ENCODE measurements around the gene EMC10.

Gene EMC10

GRCh38 chr19:50497022-50497405 lies 20.7 kb downstream of the EMC10 start:
- Histone ChIP-seq H3K9me3 (ENCODE audit: control insufficient read depth, insufficient read depth, low read depth, low read length) (no peaks in the 10 kb centered on the region), H3K4me1 (ENCODE audit: control insufficient read depth, insufficient read depth, low read length) (peaks cover 7% of the 10 kb centered on the region), H3K36me3 (ENCODE audit: control insufficient read depth in 2 of 2, insufficient read depth in 1 of 2, low read length in 2 of 2) (no peaks in the 10 kb centered on the region), H3K4me3 (ENCODE audit: low read depth, low read length) (no peak overlapping the region), H3K27ac (ENCODE audit: extremely low read depth, low read depth, low read length) (no peak overlapping the region)
- ChIA-PET CTCF (interaction anchor here (0.5 to 0.7 kb wide), 5 partner anchors 24 to 585 kb away, joined by 3 to 4 read pairs (median 4); no protein-coding TSS in a partner anchor), POLR2A (interaction anchor here (1.5 kb wide), 1 partner anchor 14 kb away, joined by 8 read pairs; the partner anchor contains the start of gene JOSD2)
- TF ChIP-seq, protein P1, sequence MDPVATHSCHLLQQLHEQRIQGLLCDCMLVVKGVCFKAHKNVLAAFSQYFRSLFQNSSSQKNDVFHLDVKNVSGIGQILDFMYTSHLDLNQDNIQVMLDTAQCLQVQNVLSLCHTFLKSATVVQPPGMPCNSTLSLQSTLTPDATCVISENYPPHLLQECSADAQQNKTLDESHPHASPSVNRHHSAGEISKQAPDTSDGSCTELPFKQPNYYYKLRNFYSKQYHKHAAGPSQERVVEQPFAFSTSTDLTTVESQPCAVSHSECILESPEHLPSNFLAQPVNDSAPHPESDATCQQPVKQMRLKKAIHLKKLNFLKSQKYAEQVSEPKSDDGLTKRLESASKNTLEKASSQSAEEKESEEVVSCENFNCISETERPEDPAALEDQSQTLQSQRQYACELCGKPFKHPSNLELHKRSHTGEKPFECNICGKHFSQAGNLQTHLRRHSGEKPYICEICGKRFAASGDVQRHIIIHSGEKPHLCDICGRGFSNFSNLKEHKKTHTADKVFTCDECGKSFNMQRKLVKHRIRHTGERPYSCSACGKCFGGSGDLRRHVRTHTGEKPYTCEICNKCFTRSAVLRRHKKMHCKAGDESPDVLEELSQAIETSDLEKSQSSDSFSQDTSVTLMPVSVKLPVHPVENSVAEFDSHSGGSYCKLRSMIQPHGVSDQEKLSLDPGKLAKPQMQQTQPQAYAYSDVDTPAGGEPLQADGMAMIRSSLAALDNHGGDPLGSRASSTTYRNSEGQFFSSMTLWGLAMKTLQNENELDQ (tag by site-specific recombination; IDR thresholded peaks at IDR 0.05; ENCODE audit: low read depth) = no peak
- TF ChIP-seq SP3 (tag by site-specific recombination; IDR thresholded peaks at IDR 0.05) (no peak), ZNF114 (tag by site-specific recombination; IDR thresholded peaks at IDR 0.05) (no peak), ZNF416 (tag by site-specific recombination; IDR thresholded peaks at IDR 0.05) (no peak), TCF7L2 (IDR thresholded peaks at IDR 0.05; ENCODE audit: borderline replicate concordance, low read depth, low read length) (no peak), KLF16 (tag by site-specific recombination; IDR thresholded peaks at IDR 0.05) (no peak), ZNF211 (tag by site-specific recombination; IDR thresholded peaks at IDR 0.05; ENCODE audit: low read depth) (no peak), ZNF366 (tag by site-specific recombination; conservative IDR thresholded peaks at IDR 0.05) (no peak), ZFP41 (tag by site-specific recombination; IDR thresholded peaks at IDR 0.05; ENCODE audit: borderline replicate concordance) (no peak), ZNF501 (tag by site-specific recombination; IDR thresholded peaks at IDR 0.05) (no peak), HOXA7 (CRISPR knock-in tag; IDR thresholded peaks at IDR 0.05; ENCODE audit: borderline replicate concordance) (no peak), ZNF221 (tag by site-specific recombination; IDR thresholded peaks at IDR 0.05; ENCODE audit: borderline replicate concordance) (no peak), ZNF558 (tag by site-specific recombination; IDR thresholded peaks at IDR 0.05) (no peak), ZNF19 (tag by site-specific recombination; IDR thresholded peaks at IDR 0.05; ENCODE audit: low read depth) (no peak)
- TF ChIP-seq, protein P2, sequence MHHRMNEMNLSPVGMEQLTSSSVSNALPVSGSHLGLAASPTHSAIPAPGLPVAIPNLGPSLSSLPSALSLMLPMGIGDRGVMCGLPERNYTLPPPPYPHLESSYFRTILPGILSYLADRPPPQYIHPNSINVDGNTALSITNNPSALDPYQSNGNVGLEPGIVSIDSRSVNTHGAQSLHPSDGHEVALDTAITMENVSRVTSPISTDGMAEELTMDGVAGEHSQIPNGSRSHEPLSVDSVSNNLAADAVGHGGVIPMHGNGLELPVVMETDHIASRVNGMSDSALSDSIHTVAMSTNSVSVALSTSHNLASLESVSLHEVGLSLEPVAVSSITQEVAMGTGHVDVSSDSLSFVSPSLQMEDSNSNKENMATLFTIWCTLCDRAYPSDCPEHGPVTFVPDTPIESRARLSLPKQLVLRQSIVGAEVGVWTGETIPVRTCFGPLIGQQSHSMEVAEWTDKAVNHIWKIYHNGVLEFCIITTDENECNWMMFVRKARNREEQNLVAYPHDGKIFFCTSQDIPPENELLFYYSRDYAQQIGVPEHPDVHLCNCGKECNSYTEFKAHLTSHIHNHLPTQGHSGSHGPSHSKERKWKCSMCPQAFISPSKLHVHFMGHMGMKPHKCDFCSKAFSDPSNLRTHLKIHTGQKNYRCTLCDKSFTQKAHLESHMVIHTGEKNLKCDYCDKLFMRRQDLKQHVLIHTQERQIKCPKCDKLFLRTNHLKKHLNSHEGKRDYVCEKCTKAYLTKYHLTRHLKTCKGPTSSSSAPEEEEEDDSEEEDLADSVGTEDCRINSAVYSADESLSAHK (tag by site-specific recombination; IDR thresholded peaks at IDR 0.05) = no peak
- TF ChIP-seq, protein P3, sequence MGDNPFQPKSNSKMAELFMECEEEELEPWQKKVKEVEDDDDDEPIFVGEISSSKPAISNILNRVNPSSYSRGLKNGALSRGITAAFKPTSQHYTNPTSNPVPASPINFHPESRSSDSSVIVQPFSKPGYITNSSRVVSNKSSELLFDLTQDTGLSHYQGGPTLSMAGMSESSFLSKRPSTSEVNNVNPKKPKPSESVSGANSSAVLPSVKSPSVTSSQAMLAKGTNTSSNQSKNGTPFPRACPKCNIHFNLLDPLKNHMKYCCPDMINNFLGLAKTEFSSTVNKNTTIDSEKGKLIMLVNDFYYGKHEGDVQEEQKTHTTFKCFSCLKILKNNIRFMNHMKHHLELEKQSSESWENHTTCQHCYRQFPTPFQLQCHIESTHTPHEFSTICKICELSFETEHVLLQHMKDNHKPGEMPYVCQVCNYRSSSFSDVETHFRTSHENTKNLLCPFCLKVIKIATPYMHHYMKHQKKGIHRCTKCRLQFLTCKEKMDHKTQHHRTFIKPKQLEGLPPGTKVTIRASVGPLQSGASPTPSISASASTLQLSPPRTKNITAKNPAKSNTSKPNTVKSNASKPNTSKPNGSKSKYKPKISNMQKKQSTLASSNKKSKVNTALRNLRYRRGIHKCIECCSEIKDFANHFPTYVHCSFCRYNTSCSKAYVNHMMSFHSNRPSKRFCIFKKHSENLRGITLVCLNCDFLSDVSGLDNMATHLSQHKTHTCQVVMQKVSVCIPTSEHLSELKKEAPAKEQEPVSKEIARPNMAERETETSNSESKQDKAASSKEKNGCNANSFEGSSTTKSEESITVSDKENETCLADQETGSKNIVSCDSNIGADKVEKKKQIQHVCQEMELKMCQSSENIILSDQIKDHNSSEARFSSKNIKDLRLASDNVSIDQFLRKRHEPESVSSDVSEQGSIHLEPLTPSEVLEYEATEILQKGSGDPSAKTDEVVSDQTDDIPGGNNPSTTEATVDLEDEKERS (tag by site-specific recombination; IDR thresholded peaks at IDR 0.05) = no peak
- TF ChIP-seq, protein P4, sequence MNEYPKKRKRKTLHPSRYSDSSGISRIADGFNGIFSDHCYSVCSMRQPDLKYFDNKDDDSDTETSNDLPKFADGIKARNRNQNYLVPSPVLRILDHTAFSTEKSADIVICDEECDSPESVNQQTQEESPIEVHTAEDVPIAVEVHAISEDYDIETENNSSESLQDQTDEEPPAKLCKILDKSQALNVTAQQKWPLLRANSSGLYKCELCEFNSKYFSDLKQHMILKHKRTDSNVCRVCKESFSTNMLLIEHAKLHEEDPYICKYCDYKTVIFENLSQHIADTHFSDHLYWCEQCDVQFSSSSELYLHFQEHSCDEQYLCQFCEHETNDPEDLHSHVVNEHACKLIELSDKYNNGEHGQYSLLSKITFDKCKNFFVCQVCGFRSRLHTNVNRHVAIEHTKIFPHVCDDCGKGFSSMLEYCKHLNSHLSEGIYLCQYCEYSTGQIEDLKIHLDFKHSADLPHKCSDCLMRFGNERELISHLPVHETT (tag by site-specific recombination; IDR thresholded peaks at IDR 0.05) = no peak

Data from HEK293 (cell line).